GM21526 (cell line): ENCODE measurements around the gene RAB27A.
"Not testable (repeated sequence)": the region's sequence is repeated elsewhere in the genome, so short reads cannot be mapped to it uniquely, and the experiment has no call there.

Source experiments
- ATAC-seq: cut with Tn5 transposase; IDR thresholded peaks from one replicate; pipeline ENCODE4 v1.9.1; 2021; ENCODE audit warnings: moderate library complexity; ENCODE audit not compliant: unreplicated experiment, low FRiP score

The RAB27A gene

DNA sequence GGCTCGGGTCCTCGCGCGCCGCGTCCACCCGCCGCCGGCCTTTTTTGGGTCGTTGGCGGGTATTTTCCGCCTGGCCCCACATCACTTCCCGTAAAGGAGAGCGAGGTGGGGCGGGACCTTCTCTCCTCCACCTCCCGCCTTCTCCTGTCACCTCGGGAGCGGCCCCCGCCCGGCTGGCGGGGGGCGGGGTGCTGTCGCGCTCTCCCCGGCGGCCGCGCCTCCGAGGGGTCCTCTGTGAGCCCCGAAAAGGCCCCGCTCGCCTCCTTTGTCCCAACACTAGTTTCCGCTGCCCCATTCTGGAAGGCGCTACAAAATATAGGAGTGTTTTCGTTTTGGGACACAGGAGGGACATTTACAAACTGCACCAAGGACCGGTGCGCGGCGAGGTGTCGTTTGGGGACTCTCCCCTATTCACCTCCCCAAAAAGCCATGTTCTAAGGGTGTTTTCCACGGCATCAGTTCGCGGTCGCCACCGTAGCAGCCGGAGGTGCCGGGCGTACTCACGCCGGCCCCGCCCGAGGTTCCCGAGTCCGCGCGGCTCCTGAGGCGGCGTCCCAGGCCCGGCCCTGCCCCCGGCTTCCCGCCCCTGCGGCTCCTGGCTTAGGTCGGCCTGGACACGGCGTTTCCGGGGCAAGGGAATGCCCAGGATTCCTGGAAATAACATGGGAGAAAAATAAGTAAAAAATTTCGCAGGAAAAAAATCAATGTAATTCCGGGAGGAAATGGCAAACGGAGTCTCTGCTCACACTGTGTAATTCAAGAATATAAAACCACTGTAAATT lies at the start of gene RAB27A:
TSS of gene RAB27A (minus strand) at position 68 of the 782 bp plus-strand sequence. CDS start 54,879 bp downstream, outside the sequence.
- ATAC-seq = peak; percentile 48

DNA sequence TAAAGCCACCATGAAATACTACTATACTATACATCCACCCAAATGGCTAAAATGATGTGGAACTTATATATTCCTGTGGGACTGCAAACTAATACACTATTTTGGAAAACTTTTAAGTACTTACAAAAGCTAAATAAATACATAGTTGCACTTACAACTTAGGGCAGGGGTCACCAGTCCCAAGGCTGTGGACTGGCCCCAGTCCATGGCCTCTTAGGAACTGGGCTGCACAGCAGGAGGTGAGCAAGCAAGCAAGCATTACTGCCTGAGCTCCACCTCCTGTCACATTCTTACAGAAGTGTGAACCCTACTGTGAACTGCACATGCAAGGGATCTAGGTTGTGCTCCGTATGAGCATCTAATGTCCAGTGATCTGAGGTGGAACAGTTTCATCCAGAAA lies 47.5 kb upstream of the RAB27A start:
- ATAC-seq = no peak

DNA sequence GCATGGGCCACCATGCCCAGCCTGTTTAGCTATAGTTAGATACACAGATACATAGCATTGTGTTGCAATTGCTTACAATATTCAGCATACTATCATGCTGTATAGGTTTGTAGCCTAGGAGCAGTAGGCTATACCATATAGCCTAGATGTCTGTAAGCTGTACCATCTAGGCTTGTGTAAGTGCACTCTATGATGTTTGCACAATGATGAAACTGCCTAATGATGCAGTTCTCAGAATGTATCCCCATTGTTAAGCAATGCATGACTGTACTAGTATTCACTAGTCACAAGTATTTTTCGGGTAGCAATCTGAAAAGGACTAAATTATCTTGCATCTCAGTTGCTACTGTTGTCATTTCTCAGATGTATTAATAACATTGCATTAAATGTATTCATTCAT lies 45.4 kb upstream of the RAB27A start:
- ATAC-seq = no peak

DNA sequence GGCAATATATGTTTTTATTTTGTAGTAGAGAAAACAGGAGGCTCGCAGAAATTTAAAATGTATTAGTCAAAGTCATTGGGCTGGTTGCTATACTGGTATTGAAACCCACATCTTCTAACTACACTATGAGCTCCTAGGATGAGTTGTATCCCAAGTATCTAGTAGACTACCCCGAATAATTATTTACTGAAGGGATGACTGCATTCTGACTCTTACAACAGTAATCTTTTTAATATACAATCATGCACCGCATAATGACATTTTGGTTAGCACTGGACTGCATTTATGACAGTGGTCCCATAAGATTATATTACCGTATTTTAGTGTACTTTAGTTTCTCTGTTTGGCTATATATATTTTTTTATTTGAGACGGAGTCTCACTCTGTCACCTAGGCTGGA lies 44.8 kb upstream of the RAB27A start:
- no peak for ATAC-seq

DNA sequence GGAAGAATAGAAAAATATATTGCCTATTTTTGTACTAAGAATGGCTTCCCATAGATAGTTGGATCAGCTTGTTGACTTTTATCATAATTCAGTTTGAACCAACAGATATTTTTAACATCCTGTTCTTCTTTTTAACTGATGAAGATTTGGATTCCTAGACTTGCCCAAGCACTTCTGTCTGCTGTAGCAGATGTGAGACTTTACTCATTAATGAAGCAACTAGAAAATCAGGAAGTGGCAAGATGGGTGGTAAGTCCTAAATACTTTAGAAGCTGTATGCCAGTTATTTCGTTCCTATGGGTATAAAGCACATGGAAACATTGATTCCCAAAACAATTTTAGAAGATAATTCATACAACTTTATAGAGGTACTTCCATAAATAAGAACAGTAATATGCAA lies 37.8 kb upstream of the RAB27A start:
- no peak for ATAC-seq

DNA sequence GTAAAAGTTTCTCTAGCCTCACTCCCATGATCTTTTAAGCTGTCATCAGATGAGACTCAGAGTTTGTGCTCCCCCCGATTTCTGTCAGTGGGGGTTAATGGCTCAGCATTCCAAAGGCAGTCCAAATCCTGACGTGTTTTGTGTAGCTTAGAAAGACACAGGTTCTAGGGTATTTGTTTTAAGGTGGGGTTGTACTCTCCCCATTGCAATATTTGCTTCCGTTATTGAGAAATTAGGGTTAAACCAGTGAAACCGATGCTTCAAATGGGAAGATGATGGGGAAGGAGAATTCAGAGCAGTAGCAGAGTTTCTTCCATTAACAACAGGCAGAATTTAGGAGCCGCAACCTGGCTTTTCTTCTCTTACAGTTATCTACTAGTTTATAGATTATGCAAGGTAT lies 32.9 kb upstream of the RAB27A start:
- ATAC-seq = no peak

DNA sequence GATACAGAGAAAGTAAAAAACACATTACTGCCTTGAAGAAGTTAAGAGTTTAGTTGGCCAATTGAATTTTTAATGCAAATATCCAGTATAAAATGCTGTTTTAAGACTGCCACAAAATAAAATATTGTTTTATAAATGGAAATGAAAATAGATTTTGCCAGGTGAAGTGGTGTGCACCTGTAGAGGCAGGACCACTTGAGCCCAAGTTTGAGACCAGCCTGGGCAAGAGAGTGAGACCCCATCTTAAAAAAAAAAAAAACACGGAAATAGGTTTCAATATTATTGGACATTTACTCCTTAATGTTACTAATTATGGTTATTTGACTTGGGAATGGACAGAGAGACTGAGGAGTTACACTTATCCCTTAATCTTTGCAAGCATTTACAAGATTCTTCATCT lies 31.4 kb upstream of the RAB27A start:
- no peak for ATAC-seq

DNA sequence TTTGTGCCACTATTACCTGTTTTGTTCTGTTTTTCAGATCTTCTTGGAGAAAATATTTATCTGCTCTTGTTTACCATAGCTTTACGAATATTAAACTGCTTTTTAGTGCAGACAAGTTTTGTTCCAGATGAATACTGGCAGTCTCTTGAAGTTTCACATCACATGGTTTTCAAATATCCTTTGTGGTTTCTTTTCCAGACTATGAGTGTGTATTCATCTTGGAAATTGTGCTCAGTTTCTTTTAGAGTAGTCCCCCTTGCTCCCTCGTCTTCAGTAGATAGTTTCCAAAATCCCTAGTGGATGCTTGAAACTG lies 30.6 kb upstream of the RAB27A start:
- no peak for ATAC-seq

DNA sequence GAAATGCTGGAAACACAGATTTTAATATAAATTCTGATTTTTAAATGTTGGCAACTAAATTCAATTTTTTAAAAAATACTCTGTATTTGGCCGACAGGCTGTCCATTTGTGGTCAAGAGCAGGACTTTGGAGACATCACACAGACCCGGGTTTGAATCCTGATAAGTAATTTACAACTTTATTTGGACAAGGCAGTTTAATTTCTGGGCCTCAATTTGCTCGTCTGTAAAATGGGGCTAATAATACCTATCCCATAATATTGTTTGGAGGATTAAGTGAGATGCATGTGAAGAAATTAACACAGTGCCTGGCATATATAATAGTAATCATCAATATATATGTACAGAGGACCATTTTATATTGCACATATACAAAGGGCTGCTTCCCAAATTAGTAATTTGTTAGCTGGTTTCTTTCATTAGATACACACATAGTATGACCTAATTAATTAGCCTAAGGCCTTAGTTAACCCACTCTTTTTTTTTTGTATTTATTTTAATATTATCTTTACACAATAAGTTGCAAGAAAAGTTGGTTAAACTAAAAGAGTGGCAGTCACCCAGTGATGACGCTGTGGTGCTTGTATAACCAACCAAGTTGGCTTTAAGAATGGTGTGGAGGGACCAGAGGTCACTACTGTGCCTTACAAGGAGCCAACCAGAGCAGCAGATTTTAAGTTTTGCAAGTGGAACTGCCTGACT lies 30.1 kb upstream of the RAB27A start:
- peak; percentile 47 for ATAC-seq

DNA sequence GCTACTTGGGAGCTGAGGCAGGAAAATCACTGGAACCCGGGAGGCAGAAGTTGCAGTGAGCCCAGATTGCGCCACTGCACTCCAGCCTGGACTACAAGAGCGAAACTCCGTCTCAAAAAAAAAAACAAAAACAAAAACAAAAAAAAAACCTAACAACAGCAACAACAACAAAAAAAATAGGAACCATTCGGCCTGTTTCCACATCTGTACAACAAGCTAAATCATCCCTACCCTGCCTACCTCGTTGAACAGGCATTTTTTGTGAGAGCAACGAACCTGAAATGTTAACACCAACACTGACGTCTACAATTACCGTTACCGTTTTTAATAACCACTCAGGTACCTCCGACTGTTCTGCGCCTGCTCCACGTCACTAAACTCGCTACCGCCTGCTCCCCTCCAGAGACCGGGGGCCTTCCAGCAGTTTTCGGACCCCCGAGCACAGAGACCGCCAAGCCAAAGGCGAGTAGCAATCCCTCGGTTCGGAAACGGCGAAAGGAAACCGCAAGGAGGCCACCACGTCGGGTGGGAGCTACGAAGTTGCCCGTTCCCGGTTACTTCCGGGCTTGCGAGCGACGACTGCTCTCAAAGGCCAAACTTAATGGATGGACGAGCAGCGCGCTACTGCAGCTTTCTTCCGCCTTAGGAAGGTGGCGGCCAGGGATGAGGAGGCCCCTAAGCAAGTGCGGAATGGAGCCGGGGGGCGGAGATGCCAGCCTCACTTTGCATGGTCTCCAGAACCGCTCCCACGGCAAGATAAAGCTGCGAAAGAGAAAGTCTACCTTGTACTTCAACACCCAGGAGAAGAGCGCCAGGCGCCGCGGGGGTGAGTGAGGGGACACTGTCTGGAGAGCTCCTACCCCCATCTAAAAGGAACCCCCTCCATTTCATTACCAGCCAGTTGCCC lies 29.2 kb upstream of the RAB27A start, which contains the start of the genes PIGB and PIGBOS1:
TSS of gene PIGB (plus strand) at position 635 of the 907 bp plus-strand sequence. CDS start at position 664, 29 bp downstream.
TSS of gene PIGBOS1 (minus strand) at position 536 of the 907 bp plus-strand sequence. CDS start 1,331 bp downstream, outside the sequence.
- peak; percentile 90 for ATAC-seq

DNA sequence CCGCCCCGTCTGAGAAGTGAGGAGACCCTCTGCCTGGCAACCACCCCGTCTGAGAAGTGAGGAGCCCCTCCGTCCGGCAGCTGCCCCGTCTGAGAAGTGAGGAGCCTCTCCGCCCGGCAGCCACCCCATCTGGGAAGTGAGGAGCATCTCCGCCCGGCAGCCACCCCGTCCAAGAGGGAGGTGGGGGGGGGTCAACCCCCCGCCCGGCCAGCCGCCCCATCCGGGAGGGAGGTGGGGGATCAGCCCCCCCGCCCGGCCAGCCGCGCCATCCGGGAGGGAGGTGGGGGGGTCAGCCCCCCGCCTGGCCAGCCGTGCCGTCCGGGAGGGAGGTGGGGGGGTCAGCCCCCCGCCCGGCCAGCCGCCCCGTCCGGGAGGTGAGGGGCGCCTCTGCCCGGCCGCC lies 13.2 kb upstream of the RAB27A start:
- not testable (repeated sequence) for ATAC-seq

DNA sequence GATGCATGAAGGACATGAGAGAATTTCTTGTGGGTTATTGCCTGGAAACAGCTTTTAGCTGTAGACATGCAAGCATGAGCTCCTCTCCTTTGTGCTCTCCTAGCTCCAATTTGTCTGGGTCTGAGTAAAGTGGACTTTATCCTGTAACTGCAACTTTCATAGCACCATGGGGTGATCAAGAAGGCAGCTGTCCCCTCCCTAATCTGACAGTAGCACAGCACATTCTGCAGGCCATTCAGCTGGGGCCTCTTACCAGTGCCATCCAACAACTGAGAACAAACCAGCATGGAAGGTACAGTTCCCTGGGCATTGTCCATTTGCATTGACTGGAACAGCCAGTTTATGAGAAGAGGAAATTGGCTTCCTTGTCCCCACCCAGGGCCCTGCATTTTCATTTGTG lies 7.7 kb upstream of the RAB27A start:
- no peak for ATAC-seq

DNA sequence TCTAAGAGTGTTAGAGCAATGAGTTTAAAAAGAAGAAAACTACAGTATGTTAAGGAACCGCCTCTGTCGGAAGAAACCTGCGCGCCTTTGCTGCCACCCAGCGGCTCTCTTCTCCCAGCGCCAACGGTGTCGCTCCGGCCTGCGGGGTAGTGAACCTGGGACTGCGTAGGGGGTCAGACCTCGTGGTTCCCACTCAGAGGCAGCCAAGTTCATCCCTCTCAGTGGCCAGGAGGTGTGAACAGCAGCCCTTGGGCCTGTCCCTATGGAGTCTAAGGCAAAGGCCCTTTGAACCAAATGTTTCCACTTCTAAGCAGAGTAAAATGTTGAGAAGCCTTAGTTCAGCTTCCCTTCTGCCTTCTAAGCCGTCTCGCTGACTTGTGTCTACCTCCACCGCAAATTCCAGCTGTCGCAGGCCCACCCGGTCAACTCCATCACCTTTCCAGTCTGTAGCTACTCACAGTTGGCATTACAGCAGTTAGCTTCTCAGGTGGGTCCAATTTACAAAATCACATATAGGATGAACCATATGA lies 980 bp upstream of the RAB27A start:
- peak; percentile 82 for ATAC-seq

DNA sequence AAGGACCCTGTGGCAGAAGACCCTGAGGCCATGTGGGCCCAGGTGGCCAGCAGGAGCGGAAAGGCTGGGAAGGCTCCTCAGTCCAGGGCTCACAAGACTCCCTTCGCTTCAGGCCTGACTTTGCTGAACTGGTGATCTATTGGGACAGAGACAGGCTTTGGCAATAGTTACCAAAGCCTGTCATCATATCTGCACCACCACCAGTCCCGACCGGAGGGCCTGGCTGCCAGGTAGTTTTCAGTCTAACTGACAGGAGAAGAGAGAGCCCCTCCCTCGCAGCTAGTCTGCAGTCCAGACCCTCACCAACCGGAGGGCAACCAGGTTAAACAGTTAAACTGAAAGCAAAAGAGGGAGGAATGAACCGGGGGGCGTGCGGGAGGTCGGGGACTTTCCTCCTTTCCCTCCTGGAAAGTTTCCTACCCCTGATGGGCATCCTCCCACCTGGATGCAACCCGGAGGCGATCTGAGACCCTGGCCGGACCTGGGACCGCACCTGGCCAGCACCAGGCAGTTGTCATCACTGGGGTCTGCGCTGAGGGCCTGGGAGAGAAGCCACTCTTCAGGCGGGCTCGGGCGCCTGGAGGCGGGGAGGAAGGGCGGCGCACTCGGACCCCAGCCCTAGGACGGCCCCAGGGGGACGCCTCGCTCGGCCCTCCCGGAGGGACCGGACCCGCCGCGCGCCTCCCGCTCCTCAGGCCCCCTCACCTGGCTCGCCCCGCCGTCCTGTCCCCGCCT lies 435 bp downstream of the RAB27A start:
- ATAC-seq = peak; percentile 30

DNA sequence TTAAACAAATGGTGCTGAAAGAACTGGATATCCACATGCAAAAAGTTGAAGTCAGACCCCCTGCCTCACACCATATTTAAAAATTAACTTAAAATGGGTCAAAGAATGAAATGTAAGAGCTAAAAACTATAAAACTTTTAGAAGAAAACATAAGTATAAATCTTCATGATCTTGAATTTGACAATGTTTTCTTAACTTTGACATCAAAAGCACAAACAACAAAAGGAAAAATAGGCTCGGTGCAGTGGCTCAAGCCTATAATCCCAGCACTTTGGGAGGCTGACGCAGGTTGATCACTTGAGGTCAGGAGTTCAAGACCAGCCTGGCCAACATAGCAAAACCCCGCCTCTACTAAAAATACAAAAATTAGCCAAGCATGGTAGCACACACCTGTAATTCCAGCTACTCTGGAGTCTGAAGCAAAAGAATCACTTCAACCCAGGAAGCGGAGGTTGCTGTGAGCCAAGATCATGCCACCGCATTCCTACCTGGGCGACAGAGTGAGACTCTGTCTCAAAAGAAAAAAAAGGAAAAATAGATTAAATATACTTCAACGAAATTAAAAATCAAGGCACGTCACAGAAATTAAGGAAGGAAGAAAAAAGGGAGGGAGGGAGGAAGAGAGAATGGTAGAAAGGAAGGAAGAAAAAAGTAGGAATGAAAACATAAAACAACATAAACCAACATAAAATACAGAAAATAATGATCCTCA lies 1.5 kb downstream of the RAB27A start:
- ATAC-seq = no peak

DNA sequence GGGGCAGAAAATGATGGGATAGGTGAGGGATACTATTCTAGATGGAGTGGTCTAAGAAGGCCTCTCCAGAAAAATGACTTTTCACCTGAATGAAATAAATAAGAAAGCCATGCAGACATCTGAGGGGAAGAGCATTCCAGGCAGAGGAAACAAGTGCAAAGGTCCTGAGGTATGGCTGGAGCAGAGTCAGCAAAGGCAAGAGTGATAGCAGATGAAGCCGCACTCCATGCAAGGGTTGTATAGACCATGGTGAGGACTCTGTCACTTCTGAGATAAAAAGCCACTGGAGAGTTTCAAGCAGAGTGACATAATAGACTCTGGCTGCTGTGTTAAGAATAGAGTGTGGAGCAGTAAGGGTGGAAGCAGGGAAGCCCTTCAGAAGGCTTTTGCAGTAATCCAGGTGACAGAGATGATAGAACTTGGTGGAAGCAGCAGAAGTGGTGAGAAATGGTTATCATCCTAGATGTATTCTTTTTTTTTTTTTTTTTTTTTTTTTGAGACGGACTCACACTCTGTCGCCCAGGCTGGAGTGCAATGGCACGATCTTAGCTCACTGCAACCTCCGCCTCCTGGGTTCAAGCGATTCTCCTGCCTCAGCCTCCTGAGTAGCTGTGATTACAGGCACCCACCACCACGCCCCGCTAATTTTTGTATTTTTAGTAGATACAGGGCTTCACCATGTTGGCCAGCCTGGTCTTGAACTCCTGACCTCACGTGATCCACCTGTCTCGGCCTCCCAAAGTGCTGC lies 3.0 kb downstream of the RAB27A start:
- not testable (repeated sequence) for ATAC-seq

DNA sequence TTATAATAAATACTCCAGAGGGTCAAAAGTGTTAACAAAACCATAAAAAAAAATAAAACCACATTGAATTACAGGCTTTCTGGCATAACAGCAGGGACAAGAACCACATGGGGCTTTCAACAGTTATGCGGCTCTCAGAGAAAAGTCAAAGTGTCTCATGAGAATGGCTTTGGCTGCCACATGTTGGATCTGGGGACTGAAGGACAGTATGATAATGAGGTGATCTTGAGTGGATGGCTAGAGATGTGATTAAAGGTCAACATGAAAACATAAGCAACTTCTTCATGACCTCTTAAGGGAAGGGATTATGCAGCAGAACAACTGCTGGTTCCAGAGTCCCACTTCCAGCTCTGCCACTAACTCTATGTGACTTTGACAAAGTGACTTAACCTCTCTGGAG lies 5.2 kb downstream of the RAB27A start:
- no peak for ATAC-seq

DNA sequence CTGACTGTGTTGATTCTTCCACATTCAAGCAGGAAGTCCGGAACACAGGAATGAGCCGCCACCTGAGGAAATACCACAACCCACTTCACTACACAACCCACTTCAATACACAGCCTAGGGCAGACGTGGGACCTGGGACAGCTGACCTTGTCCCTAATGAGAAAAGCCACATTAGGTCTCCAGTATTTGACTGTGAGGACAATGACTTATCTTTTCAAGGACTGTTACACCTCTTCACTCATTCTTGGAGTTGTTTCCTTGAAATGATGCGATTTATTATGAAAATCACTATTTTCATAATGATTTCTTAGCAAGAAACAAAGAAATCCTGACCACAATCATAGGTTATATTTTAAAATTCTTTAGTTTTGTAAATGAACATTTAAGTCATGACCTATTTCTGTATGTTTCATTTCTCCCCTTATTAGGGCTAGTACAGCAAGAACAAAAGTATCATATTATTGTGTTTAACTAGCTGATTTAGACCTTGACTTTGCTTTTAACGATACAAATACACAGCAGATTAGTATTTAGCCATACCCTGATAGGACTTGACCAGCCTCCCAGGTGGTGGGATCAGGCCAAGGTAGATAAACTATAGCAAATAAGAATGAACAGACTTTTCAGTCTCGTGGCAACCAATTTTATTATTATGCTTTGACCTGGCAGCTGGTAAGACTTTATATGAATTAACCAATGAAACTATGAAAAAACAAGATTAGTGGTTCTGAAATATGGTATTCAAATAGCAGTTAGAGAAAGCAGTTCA lies 6.0 kb downstream of the RAB27A start:
- ATAC-seq = no peak
